Measurements from ENCODE around the gene TRMO. TPM values are rescaled to one million over a fixed set of nuclear protein-coding genes. Genes with fewer than 3 reads are reported as not detected.
A peak's percentile ranks its signal among the peaks of the same experiment; 100 is the strongest.

TRMO gene
- total RNA-seq, 1 donor from 2014 or later: 6.8 TPM

- Mint-ChIP-seq H3K27me3 (ENCODE audit: unreplicated experiment) (peaks cover 11% of the 10 kb centered on the region), H3K4me1 (ENCODE audit: unreplicated experiment) (peaks cover 11% of the 10 kb centered on the region), H3K9me3 (ENCODE audit: unreplicated experiment) (no peaks in the 10 kb centered on the region), H3K4me3 (ENCODE audit: unreplicated experiment) (no peak overlapping the region), H3K27ac (ENCODE audit: unreplicated experiment) (no peak overlapping the region), H3K36me3 (ENCODE audit: low read depth, unreplicated experiment) (no peaks in the 10 kb centered on the region)
- DNase-seq (ENCODE audit: low spot score): no peak
- no peak for TF ChIP-seq CTCF (IDR thresholded peaks at IDR 0.05; ENCODE audit: unreplicated experiment)
These were observed 2.1 kb upstream of the TRMO start for GRCh38 chr9:97924386-97924785.

DNA sequence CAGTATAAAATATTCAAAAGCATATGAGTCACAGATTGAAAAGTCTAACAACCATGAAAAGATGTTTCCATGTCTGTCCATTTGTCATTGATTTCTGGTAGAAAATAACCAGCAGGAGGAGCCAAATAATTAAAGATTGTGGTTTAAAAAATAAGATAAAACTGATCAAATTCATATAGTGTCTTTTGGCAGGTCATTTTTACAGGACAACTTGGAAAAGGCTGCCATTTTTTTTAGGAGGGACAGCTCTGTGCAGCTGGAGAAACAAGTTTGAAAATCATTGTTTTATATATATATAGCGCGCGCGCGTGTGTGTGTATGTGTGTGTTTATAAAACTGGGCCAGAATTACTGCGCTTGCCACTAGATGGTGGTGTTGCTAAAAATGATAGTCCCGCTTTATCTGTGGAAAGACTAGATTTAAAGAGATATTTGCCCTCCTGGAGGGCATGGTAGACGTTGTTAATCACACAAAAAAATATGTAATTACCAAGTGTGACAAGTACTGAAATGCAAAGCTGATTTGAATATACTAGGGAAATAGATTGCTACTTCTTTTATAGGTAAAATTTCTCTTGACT is 1.3 kb upstream of the TRMO start:
- peak; percentile 63 for DNase-seq (ENCODE audit: low spot score)
- Mint-ChIP-seq H3K4me3 (ENCODE audit: unreplicated experiment) (no peak overlapping the region), H3K36me3 (ENCODE audit: low read depth, unreplicated experiment) (no peaks in the 10 kb centered on the region), H3K27me3 (ENCODE audit: unreplicated experiment) (peaks cover 11% of the 10 kb centered on the region), H3K9me3 (ENCODE audit: unreplicated experiment) (no peaks in the 10 kb centered on the region), H3K4me1 (ENCODE audit: unreplicated experiment) (peaks cover 11% of the 10 kb centered on the region), H3K27ac (ENCODE audit: unreplicated experiment) (no peak overlapping the region)
- peak; percentile 83 for TF ChIP-seq CTCF (IDR thresholded peaks at IDR 0.05; ENCODE audit: unreplicated experiment)

DNA sequence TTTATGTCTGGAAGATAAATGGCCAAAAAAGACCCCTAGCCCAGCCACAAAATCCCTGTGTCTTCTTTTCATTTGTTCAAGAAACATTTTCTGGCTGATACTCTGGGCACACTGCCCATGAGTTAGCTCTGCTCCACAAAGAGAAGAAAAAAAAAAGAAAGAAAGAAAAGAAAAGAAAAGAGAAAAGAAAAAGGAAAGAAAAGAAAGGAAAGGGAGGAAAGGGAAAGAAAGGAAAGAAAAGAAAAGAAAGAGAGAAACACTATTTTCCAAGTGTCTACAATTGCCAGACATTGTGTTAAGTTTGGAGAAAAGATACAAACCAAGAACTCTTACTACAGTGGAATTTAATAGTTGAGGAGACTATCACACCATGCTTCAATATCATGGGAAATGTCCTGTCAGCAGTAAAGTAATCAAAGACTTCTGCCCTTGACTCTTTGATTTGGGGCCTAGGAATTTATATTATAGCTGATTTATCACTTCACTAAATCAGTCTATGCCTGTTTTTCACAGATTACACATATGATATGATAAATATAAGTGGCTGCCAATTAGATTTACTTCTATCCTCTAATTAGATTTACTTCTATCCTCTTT is 3.0 kb downstream of the TRMO start:
- H3K4me1 Mint-ChIP-seq (ENCODE audit: unreplicated experiment): peaks cover 11% of the 10 kb centered on the region
- no peaks in the 10 kb centered on the region for H3K9me3 Mint-ChIP-seq (ENCODE audit: unreplicated experiment)
- no peak overlapping the region for H3K4me3 Mint-ChIP-seq (ENCODE audit: unreplicated experiment)
- H3K27ac Mint-ChIP-seq (ENCODE audit: unreplicated experiment): no peak overlapping the region
- TF ChIP-seq CTCF (IDR thresholded peaks at IDR 0.05; ENCODE audit: unreplicated experiment): no peak
- H3K36me3 Mint-ChIP-seq (ENCODE audit: low read depth, unreplicated experiment): no peaks in the 10 kb centered on the region
- peaks cover 11% of the 10 kb centered on the region for H3K27me3 Mint-ChIP-seq (ENCODE audit: unreplicated experiment)
- DNase-seq (ENCODE audit: low spot score): no peak

DNA sequence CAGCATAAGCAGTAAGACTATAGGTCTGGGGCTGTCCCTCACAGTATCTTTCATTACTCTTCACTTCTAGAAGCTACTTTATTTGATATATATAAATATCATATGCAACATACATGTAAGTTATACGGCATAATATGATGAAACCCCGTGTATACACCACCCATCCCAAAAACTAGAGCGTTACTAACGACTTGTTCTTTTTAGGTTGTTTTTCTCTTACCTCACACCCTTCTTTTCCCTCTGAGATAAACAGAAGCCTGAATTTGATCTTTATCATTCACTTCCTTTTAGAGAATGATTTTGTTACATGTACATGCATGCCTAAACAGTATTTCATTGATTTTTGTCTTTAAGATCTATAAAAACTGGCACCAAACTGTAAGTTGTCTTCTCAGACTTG is 3.7 kb downstream of the TRMO start:
- Mint-ChIP-seq H3K4me1 (ENCODE audit: unreplicated experiment) (peaks cover 11% of the 10 kb centered on the region), H3K36me3 (ENCODE audit: low read depth, unreplicated experiment) (no peaks in the 10 kb centered on the region), H3K27me3 (ENCODE audit: unreplicated experiment) (peaks cover 11% of the 10 kb centered on the region), H3K9me3 (ENCODE audit: unreplicated experiment) (no peaks in the 10 kb centered on the region), H3K4me3 (ENCODE audit: unreplicated experiment) (no peak overlapping the region), H3K27ac (ENCODE audit: unreplicated experiment) (no peak overlapping the region)
- no peak for DNase-seq (ENCODE audit: low spot score)
- TF ChIP-seq CTCF (IDR thresholded peaks at IDR 0.05; ENCODE audit: unreplicated experiment): no peak

DNA sequence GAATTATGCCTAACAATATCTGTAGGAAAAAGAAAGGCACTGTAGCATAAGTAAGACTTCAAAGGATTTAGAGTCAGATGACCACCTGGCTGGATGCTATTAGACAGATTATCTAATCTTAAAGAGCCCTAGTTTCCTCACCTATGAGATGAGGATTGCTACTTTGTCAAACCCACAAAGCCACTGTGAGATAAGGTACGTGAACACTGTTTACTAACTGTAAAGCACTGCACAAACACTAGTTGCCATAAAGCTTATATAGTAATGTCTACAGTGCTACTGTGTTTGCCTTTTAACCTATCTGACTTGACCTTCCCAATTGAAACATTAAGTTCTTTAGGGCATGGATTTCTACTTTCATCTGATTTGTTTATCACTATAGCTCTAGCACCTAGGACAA is 10.3 kb downstream of the TRMO start:
- Mint-ChIP-seq H3K9me3 (ENCODE audit: unreplicated experiment) (no peaks in the 10 kb centered on the region), H3K36me3 (ENCODE audit: low read depth, unreplicated experiment) (peaks cover 19% of the 10 kb centered on the region), H3K4me3 (ENCODE audit: unreplicated experiment) (no peak overlapping the region), H3K4me1 (ENCODE audit: unreplicated experiment) (peaks cover 4% of the 10 kb centered on the region), H3K27me3 (ENCODE audit: unreplicated experiment) (no peaks in the 10 kb centered on the region), H3K27ac (ENCODE audit: unreplicated experiment) (no peak overlapping the region)
- TF ChIP-seq CTCF (IDR thresholded peaks at IDR 0.05; ENCODE audit: unreplicated experiment): no peak
- no peak for DNase-seq (ENCODE audit: low spot score)

All from endothelial cell (in vitro differentiated cells).